H9 (cell line): ENCODE measurements around the gene TMEM252. TPM values are rescaled to one million over a fixed set of nuclear protein-coding genes. Genes with fewer than 3 reads are reported as not detected.

Experiments
- DNase-seq: peaks from one replicate; pipeline ENCODE4 v3.0.0-alpha.2; 2017
- H2AFZ ChIP-seq: one replicate; pipeline ENCODE4 v1.6.1; 2013; ENCODE audit warnings: mild to moderate bottlenecking, low read length, control low read depth, moderate library complexity
- H2AK5ac ChIP-seq: 2 replicates; pipeline ENCODE4 v1.6.1; 2013; ENCODE audit warnings: low read length, control low read depth, mixed read lengths; ENCODE audit not compliant: insufficient read length
- H2BK120ac ChIP-seq: one replicate; pipeline ENCODE4 v1.6.1; 2013; ENCODE audit warnings: low read depth, mild to moderate bottlenecking, low read length, control low read depth, inconsistent platforms; ENCODE audit not compliant: poor library complexity, severe bottlenecking
- H2BK12ac ChIP-seq: 2 replicates; pipeline ENCODE4 v1.6.1; 2013; ENCODE audit warnings: low read length, control low read depth, mixed read lengths, low read depth; ENCODE audit not compliant: insufficient read length
- H2BK15ac ChIP-seq: 2 replicates; pipeline ENCODE4 v1.6.1; 2013; ENCODE audit warnings: low read depth, low read length, control low read depth
- H2BK20ac ChIP-seq: one replicate; pipeline ENCODE4 v1.6.1; 2013; ENCODE audit warnings: low read depth, mild to moderate bottlenecking, low read length, control low read depth, inconsistent platforms; ENCODE audit not compliant: poor library complexity, severe bottlenecking
- H2BK5ac ChIP-seq: 2 replicates; pipeline ENCODE4 v1.6.1; 2013; ENCODE audit warnings: low read length, control low read depth, mixed read lengths; ENCODE audit not compliant: insufficient read length
- H3K14ac ChIP-seq: 2 replicates; pipeline ENCODE4 v1.6.1; 2013; ENCODE audit warnings: low read length, control low read depth; ENCODE audit not compliant: insufficient read depth
- H3K18ac ChIP-seq: 2 replicates; pipeline ENCODE4 v1.6.1; 2013; ENCODE audit warnings: low read depth, mild to moderate bottlenecking, mixed read lengths, low read length, control low read depth; ENCODE audit not compliant: insufficient read length
- H3K23ac ChIP-seq: 2 replicates; pipeline ENCODE4 v1.6.1; 2013; ENCODE audit warnings: low read length, control low read depth, mixed read lengths, low read depth; ENCODE audit not compliant: insufficient read length
- H3K23me2 ChIP-seq: 2 replicates; pipeline ENCODE4 v1.6.1; 2013; ENCODE audit warnings: low read depth, mild to moderate bottlenecking, mixed read lengths, low read length, control low read depth; ENCODE audit not compliant: insufficient read length, poor library complexity, severe bottlenecking
- H3K27ac ChIP-seq: 2 replicates; pipeline ENCODE4 v1.5.1; 2013; ENCODE audit warnings: low read length, control low read depth, mixed read lengths, low read depth; ENCODE audit not compliant: insufficient read length
- H3K27me3 ChIP-seq: 2 replicates; pipeline ENCODE4 v1.6.1; 2013; ENCODE audit warnings: low read length, control low read depth, inconsistent platforms; ENCODE audit not compliant: insufficient read depth
- H3K4ac ChIP-seq: 2 replicates; pipeline ENCODE4 v1.6.1; 2013; ENCODE audit warnings: low read depth, mild to moderate bottlenecking, control low read depth, inconsistent platforms, low read length, moderate library complexity
- H3K4me1 ChIP-seq: 2 replicates; pipeline ENCODE4 v1.6.1; 2013; ENCODE audit warnings: low read length, control low read depth, inconsistent platforms; ENCODE audit not compliant: insufficient read depth
- H3K4me2 ChIP-seq: 2 replicates; pipeline ENCODE4 v1.6.1; 2013; ENCODE audit warnings: low read length, control low read depth, mixed read lengths; ENCODE audit not compliant: insufficient read length, insufficient read depth
- H3K56ac ChIP-seq: 2 replicates; pipeline ENCODE4 v1.6.1; 2013; ENCODE audit warnings: low read depth, mild to moderate bottlenecking, mixed read lengths, low read length, control low read depth; ENCODE audit not compliant: insufficient read length
- H3K79me1 ChIP-seq: 2 replicates; pipeline ENCODE4 v1.6.1; 2013; ENCODE audit warnings: low read depth, mild to moderate bottlenecking, moderate library complexity, low read length, control low read depth, inconsistent platforms; ENCODE audit not compliant: insufficient read depth, poor library complexity, severe bottlenecking
- H3K79me2 ChIP-seq: 2 replicates; pipeline ENCODE4 v1.6.1; 2013; ENCODE audit warnings: low read length, control low read depth, inconsistent platforms; ENCODE audit not compliant: insufficient read depth
- H3K9ac ChIP-seq: 2 replicates; pipeline ENCODE4 v1.6.1; 2013; ENCODE audit warnings: low read length, control low read depth, mixed read lengths; ENCODE audit not compliant: insufficient read length; ENCODE audit errors: extremely low read depth
- H3K9me3 ChIP-seq: one replicate; pipeline ENCODE4 v1.6.1; 2013; ENCODE audit warnings: low read depth, low read length, inconsistent platforms; ENCODE audit not compliant: control insufficient read depth
- H3T11ph ChIP-seq: one replicate; pipeline ENCODE4 v1.6.1; 2013; ENCODE audit warnings: mild to moderate bottlenecking, low read length, control low read depth, inconsistent platforms
- H4K20me1 ChIP-seq: one replicate; pipeline ENCODE4 v1.6.1; 2013; ENCODE audit not compliant: control insufficient read depth, insufficient read length, insufficient read depth
- H4K5ac ChIP-seq: 2 replicates; pipeline ENCODE4 v1.6.1; 2013; ENCODE audit warnings: low read depth, mild to moderate bottlenecking, mixed read lengths, low read length, control low read depth; ENCODE audit not compliant: insufficient read length
- H4K8ac ChIP-seq: replicated peaks from 2 replicates; pipeline ENCODE4 v1.6.1; 2013; ENCODE audit warnings: low read length, control low read depth, mixed read lengths, low read depth; ENCODE audit not compliant: insufficient read length
- H4K91ac ChIP-seq: 2 replicates; pipeline ENCODE4 v1.6.1; 2013; ENCODE audit warnings: low read depth, mild to moderate bottlenecking, moderate library complexity, mixed read lengths, low read length, control low read depth; ENCODE audit not compliant: insufficient read length
- H3K27ac Mint-ChIP-seq, 3 experiments: 2 replicates in 2 of 3; 3 replicates in 1 of 3; pipeline ENCODE4 v1.8.0; 2020 to 2021; ENCODE audit warnings: mixed read lengths in 3 of 3, mild to moderate bottlenecking in 1 of 3, moderate library complexity in 1 of 3
- H3K27me3 Mint-ChIP-seq: 2 replicates; pipeline ENCODE4 v1.8.0; 2021; ENCODE audit warnings: low read depth, mild to moderate bottlenecking, moderate library complexity, mixed read lengths
- H3K36me3 Mint-ChIP-seq, 3 experiments: 2 replicates in 2 of 3; 3 replicates in 1 of 3; pipeline ENCODE4 v1.8.0; 2020 to 2021; ENCODE audit warnings: low read depth in 3 of 3, mixed read lengths in 3 of 3; ENCODE audit not compliant: insufficient read depth in 1 of 3
- H3K4me1 Mint-ChIP-seq, 2 experiments: 2 replicates each; pipeline ENCODE4 v1.8.0; 2020; ENCODE audit warnings: mixed read lengths in 2 of 2
- H3K4me3 Mint-ChIP-seq, 2 experiments: 2 replicates in 1 of 2; 3 replicates in 1 of 2; pipeline ENCODE4 v1.8.0; 2020 to 2021; ENCODE audit warnings: mild to moderate bottlenecking in 2 of 2, mixed read lengths in 2 of 2, moderate library complexity in 1 of 2
- H3K9me3 Mint-ChIP-seq, 2 experiments: 2 replicates in 1 of 2; 3 replicates in 1 of 2; pipeline ENCODE4 v1.8.0; 2020; ENCODE audit warnings: mild to moderate bottlenecking in 2 of 2, mixed read lengths in 2 of 2, moderate library complexity in 1 of 2
- WGBS: extraction: QIAGEN DNeasy Blood & Tissue Kit; methylation state at CpG from one replicate; pipeline ENCODE4 v1.1.7; 2013; ENCODE audit warnings: missing lambda C conversion rate, low lambda C conversion rate, mixed read lengths; ENCODE audit not compliant: insufficient read length; ENCODE audit errors: extremely low coverage; 5-methylcytosine and 5-hydroxymethylcytosine counted together
- total RNA-seq: library from RNA; stranded (reverse); gene quantifications from 2 replicates; pipeline ENCODE4 v1.2.1, GENCODE V29; 2021
- TF ChIP-seq, protein P1 (sequence below): fragments of 200-600 bp; sonication (generic); conservative IDR thresholded peaks from 3 replicates; pipeline ENCODE4 v1.8.0; 2021; ENCODE audit warnings: antibody characterized with exemption, mild to moderate bottlenecking

TMEM252 gene
- total RNA-seq, 1 experiment from 2014 or later, result not detected

DNA sequence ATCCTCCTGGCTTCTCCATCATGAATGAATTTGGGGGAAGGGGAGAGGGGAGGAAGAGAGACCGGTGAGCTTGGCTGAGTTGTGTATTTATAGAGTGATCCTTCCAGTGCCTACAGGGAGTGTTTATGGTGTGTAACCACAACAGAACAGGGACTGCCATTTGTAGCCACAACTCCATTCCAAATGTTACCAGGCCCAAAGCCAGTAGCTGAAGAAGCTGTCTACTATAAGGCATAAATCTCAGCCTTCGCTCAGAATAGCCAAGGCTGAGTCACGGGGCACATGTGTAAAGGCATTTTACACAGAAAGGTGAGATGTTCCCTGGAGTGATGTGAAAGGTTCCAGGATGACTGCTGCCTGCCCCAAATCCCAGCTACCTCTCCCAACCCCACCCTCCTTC lies 2.5 kb downstream of the TMEM252 start:
- no peak overlapping the region for H3K4me3 Mint-ChIP-seq
- H3K4me1 Mint-ChIP-seq, result no peaks in the 10 kb centered on the region
- no peaks in the 10 kb centered on the region for H3K23me2 ChIP-seq
- H3K27ac ChIP-seq, result no peak overlapping the region
- no peaks in the 10 kb centered on the region for H3K4me1 ChIP-seq
- no peak overlapping the region for H4K8ac ChIP-seq
- H3K23ac ChIP-seq, result no peak overlapping the region
- WGBS, result no CpG with 5 or more reads among the region's 3 CpGs
- no peaks in the 10 kb centered on the region for H3K79me2 ChIP-seq
- H3K36me3 Mint-ChIP-seq, result no peaks in the 10 kb centered on the region
- H2BK5ac ChIP-seq, result no peak overlapping the region
- H3K18ac ChIP-seq, result no peak overlapping the region
- DNase-seq, result no peak
- H3K4me2 ChIP-seq, result no peak overlapping the region
- no peak overlapping the region for H3K14ac ChIP-seq
- no peak overlapping the region for H2AK5ac ChIP-seq
- H3K4ac ChIP-seq, result no peak overlapping the region
- H3K79me1 ChIP-seq, result no peaks in the 10 kb centered on the region
- peaks cover 97% of the 10 kb centered on the region for H3K27me3 Mint-ChIP-seq
- H4K20me1 ChIP-seq, result no peaks in the 10 kb centered on the region
- H2BK12ac ChIP-seq, result no peak overlapping the region
- no peak overlapping the region for H2AFZ ChIP-seq
- no peak overlapping the region for H2BK120ac ChIP-seq
- H3K9me3 Mint-ChIP-seq, result no peaks in the 10 kb centered on the region; a peak in 1 of 5 replicates
- no peak overlapping the region for H2BK15ac ChIP-seq
- no peak overlapping the region for H4K5ac ChIP-seq
- peaks cover 2% of the 10 kb centered on the region; the same call in 1 of the 2 replicates for H3K27me3 ChIP-seq
- H3K9me3 ChIP-seq, result no peaks in the 10 kb centered on the region
- H3K56ac ChIP-seq, result no peak overlapping the region
- no peak overlapping the region for H2BK20ac ChIP-seq
- H3T11ph ChIP-seq, result no peak overlapping the region
- no peak overlapping the region for H3K27ac Mint-ChIP-seq
- TF ChIP-seq, protein P1, sequence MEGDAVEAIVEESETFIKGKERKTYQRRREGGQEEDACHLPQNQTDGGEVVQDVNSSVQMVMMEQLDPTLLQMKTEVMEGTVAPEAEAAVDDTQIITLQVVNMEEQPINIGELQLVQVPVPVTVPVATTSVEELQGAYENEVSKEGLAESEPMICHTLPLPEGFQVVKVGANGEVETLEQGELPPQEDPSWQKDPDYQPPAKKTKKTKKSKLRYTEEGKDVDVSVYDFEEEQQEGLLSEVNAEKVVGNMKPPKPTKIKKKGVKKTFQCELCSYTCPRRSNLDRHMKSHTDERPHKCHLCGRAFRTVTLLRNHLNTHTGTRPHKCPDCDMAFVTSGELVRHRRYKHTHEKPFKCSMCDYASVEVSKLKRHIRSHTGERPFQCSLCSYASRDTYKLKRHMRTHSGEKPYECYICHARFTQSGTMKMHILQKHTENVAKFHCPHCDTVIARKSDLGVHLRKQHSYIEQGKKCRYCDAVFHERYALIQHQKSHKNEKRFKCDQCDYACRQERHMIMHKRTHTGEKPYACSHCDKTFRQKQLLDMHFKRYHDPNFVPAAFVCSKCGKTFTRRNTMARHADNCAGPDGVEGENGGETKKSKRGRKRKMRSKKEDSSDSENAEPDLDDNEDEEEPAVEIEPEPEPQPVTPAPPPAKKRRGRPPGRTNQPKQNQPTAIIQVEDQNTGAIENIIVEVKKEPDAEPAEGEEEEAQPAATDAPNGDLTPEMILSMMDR, result no peak
- H4K91ac ChIP-seq, result no peak overlapping the region
- H3K9ac ChIP-seq, result no peak overlapping the region
